Measurements from ENCODE around the gene CFAP46. TPM values are rescaled to one million over a fixed set of nuclear protein-coding genes. Genes with fewer than 3 reads are reported as not detected.

The CFAP46 gene
- total and polyA plus RNA-seq, 7 experiments from 2014 or later: 0.05 TPM; not detected in 6

DNA sequence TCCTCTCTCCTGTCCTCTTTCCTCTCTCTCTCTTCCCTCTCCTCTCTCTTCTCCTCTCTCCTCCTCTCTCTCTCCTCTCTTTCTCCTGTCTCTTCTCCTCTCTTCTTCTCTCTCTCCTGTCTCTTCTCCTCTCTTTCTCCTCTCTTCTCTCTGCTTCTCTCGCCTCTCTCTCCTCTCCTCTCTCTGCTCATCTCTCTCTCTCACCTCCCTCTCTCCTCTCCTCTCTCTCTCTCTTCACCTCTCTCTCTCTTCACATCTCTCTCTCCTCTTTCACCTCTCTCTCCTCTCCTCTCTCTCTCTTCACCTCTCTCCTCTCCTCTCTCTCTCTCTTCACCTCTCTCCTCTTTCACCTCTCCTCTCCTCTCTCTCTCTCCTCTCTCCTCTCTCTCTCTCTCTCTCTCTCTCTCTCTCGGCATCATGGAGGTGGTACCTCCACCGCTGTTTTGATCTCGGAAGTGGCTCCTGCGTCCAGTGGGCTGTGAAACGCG is 30.1 kb downstream of the CFAP46 start:
- POLR2A ChIA-PET: no interaction called here
- Histone ChIP-seq H3K4me3 (ENCODE audit: low read length) (no peak overlapping the region), H3K27me3 (ENCODE audit: control insufficient read depth in 2 of 2, insufficient read depth in 2 of 2, low read length in 2 of 2) (no peaks in the 10 kb centered on the region), H3K36me3 (ENCODE audit: control insufficient read depth in 2 of 3, insufficient read depth in 3 of 3, low read length in 3 of 3) (no peaks in the 10 kb centered on the region), H3K27ac (ENCODE audit: low read depth, low read length) (no peak overlapping the region), H3K4me1 (ENCODE audit: control insufficient read depth in 2 of 2, insufficient read depth in 2 of 2, low read length in 2 of 2) (no peaks in the 10 kb centered on the region), H3K9me3 (ENCODE audit: control insufficient read depth in 2 of 3, low read length in 3 of 3) (no peaks in the 10 kb centered on the region)
- Mint-ChIP-seq H3K4me3 (peak overlapping the region in 1 of 10 donors; percentile 22), H3K27ac (no peak overlapping the region), H3K4me1 (no peaks in the 10 kb centered on the region), H3K36me3 (no peaks in the 10 kb centered on the region), H3K9me3 (no peaks in the 10 kb centered on the region), H3K27me3 (no peaks in the 10 kb centered on the region)
- CTCF ChIA-PET: no interaction called here
- ATAC-seq (no peak), DNase-seq (no peak)
- intact Hi-C loops (cut with micrococcal nuclease): no loop called here

DNA sequence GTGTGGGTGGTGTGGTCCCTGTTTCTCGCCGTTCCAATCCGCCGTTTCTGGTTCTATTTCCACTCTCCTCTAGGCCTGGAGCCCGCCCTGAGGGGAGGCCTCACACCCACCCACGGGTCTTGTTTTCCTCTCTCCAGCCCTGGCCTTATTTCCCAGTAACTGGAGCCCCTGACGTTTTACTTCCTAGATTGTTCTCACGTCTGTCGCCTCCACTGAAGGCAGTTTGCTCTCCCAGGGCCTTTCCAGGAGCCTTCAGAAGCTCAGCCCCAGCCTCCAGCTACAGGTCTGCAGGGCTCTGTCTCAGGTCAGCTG is 30.6 kb downstream of the CFAP46 start:
- H3K4me1 ChIP-seq (ENCODE audit: control insufficient read depth in 2 of 2, insufficient read depth in 2 of 2, low read length in 2 of 2): no peaks in the 10 kb centered on the region
- no peak overlapping the region for H3K27ac ChIP-seq (ENCODE audit: low read depth, low read length)
- Mint-ChIP-seq H3K36me3 (no peaks in the 10 kb centered on the region), H3K27me3 (no peaks in the 10 kb centered on the region), H3K9me3 (no peaks in the 10 kb centered on the region), H3K4me1 (no peaks in the 10 kb centered on the region), H3K27ac (no peak overlapping the region), H3K4me3 (peak overlapping the region in 1 of 10 donors; percentile 22)
- no peaks in the 10 kb centered on the region for H3K27me3 ChIP-seq (ENCODE audit: control insufficient read depth in 2 of 2, insufficient read depth in 2 of 2, low read length in 2 of 2)
- ATAC-seq: no peak
- POLR2A ChIA-PET: no interaction called here
- H3K36me3 ChIP-seq (ENCODE audit: control insufficient read depth in 2 of 3, insufficient read depth in 3 of 3, low read length in 3 of 3): no peaks in the 10 kb centered on the region
- DNase-seq: no peak
- no peaks in the 10 kb centered on the region for H3K9me3 ChIP-seq (ENCODE audit: control insufficient read depth in 2 of 3, low read length in 3 of 3)
- intact Hi-C loops (cut with micrococcal nuclease): no loop called here
- H3K4me3 ChIP-seq (ENCODE audit: low read length): no peak overlapping the region
- CTCF ChIA-PET: no interaction called here

DNA sequence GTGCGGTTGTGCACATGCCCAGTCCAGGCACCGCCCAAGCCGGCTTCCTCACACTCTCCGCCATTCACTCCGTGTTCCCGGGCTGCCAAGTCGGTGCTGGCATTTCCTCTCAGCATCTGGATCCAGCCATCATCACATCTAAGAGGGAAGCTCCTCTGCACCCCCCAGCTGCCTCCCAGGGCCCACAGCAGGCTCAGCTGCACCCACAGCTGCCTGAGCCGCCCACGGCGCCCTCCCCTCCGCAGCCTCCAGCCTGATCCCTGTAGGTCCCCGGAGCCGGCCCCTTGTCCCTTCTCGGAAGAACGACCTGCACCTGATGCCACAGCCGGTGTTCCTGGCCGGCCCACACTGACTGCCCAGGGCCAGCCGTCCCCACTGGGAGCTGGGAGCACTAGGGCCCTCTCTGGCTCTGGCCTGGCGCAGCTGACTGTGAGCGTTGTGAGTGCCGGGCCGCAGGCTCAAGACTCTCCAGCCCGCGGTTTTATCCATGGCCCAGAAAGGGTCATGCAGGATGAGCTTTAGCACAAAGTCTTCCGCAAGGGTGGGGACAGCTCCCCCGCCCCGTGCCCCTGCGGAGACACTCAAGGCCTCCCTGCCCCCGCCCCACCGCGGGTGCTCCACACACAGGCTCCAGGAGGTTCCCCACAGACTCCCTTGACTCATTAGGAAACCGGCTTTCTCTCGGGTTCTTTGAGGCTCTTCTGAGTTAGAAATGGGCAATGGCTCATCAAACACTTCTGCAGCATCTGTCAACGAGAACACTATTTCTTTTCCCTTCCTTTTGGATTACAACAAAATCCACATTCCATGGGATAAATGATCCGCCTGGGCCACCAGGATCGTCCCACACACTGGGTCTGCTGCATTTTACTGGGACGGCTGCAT is 31.2 kb downstream of the CFAP46 start:
- Histone ChIP-seq H3K27ac (ENCODE audit: low read depth, low read length) (no peak overlapping the region), H3K9me3 (ENCODE audit: control insufficient read depth in 2 of 3, low read length in 3 of 3) (no peaks in the 10 kb centered on the region), H3K36me3 (ENCODE audit: control insufficient read depth in 2 of 3, insufficient read depth in 3 of 3, low read length in 3 of 3) (no peaks in the 10 kb centered on the region), H3K27me3 (ENCODE audit: control insufficient read depth in 2 of 2, insufficient read depth in 2 of 2, low read length in 2 of 2) (no peaks in the 10 kb centered on the region), H3K4me3 (ENCODE audit: low read length) (no peak overlapping the region), H3K4me1 (ENCODE audit: control insufficient read depth in 2 of 2, insufficient read depth in 2 of 2, low read length in 2 of 2) (no peaks in the 10 kb centered on the region)
- ChIA-PET POLR2A (no interaction called here), CTCF (no interaction called here)
- no peaks in the 10 kb centered on the region for H3K9me3 Mint-ChIP-seq
- no peak for DNase-seq
- intact Hi-C loops (cut with micrococcal nuclease): no loop called here
- no peaks in the 10 kb centered on the region for H3K27me3 Mint-ChIP-seq
- H3K27ac Mint-ChIP-seq: no peak overlapping the region
- no peaks in the 10 kb centered on the region for H3K4me1 Mint-ChIP-seq
- no peak for ATAC-seq
- no peaks in the 10 kb centered on the region for H3K36me3 Mint-ChIP-seq
- no peak overlapping the region for H3K4me3 Mint-ChIP-seq

DNA sequence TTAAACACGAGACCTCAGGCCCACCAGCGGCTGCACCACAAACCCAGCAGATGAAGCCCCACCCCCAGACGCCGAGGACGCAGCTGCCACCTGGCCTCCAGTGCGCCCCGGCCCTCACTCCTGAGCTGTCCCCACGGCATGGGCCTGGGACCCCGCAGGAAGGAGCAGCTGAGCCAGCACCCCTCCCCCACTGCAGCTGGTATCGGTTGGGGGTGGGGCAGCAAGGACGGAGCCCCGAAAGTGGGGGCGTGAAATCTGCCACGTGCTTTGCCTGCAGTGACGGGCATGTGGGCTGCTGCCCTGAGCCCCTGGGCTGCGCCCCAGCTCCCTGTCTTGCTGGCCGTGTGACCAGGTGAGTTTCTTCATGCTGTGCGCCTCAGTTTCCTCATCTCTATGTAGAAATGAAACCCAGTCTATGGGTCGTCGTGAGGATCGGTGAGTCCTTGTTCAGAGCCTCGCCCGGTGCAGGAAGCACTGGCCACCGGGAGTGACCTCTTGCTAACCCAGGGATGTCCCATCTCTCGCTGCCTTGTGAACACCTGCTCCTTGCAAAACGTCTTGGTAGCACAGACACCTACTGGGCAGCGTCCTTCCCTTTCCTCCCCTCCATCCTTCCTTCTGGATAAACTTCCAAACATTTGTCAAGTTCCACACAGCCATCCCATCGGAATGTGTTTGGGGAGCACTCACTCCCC is 32.0 kb downstream of the CFAP46 start:
- CTCF ChIA-PET: no interaction called here
- Histone ChIP-seq H3K36me3 (ENCODE audit: control insufficient read depth in 2 of 3, insufficient read depth in 3 of 3, low read length in 3 of 3) (no peaks in the 10 kb centered on the region), H3K4me1 (ENCODE audit: control insufficient read depth in 2 of 2, insufficient read depth in 2 of 2, low read length in 2 of 2) (no peaks in the 10 kb centered on the region), H3K27ac (ENCODE audit: low read depth, low read length) (no peak overlapping the region), H3K27me3 (ENCODE audit: control insufficient read depth in 2 of 2, insufficient read depth in 2 of 2, low read length in 2 of 2) (no peaks in the 10 kb centered on the region), H3K9me3 (ENCODE audit: control insufficient read depth in 2 of 3, low read length in 3 of 3) (no peaks in the 10 kb centered on the region), H3K4me3 (ENCODE audit: low read length) (no peak overlapping the region)
- DNase-seq (no peak), ATAC-seq (no peak)
- no peaks in the 10 kb centered on the region for H3K9me3 Mint-ChIP-seq
- POLR2A ChIA-PET: no interaction called here
- no peaks in the 10 kb centered on the region for H3K36me3 Mint-ChIP-seq
- peaks cover 0 to 2% (median under 1%) of the 10 kb centered on the region in 5 donors for H3K27me3 Mint-ChIP-seq
- no peak overlapping the region for H3K27ac Mint-ChIP-seq
- H3K4me1 Mint-ChIP-seq: no peaks in the 10 kb centered on the region
- intact Hi-C loops (cut with micrococcal nuclease): no loop called here
- no peak overlapping the region for H3K4me3 Mint-ChIP-seq

DNA sequence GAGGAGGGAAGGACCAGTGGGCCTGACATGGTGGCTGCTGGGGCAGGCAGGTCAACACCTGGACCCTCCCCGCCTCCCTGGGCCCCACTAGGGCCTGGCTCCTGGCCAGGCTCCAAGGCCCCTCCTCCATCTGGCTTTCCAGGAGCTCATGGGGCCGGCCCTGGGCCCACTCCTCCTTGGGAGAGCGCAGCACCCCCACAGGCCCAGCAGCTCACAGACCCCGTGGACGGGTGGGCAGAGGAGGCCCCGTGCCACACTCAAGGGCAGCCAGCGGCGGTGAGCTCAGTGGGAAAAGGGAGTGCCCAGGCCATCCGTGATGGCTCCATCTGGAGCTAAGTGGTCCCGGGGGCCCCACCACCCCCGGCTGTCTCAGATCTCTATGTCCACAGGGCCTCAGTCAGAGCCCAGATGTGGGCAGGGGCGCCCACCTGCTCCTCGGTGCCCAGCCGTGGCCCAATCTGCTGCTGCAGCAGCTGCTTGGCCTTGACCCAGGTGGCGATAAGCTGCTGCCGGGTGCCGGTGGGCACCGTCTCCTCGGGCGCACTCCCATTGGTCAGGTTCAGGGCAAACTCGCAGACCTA is 32.8 kb downstream of the CFAP46 start:
- H3K4me3 ChIP-seq (ENCODE audit: low read length): no peak overlapping the region
- CTCF ChIA-PET: no interaction called here
- H3K27me3 ChIP-seq (ENCODE audit: control insufficient read depth in 2 of 2, insufficient read depth in 2 of 2, low read length in 2 of 2): no peaks in the 10 kb centered on the region
- Mint-ChIP-seq H3K9me3 (peaks cover 0 to 5% (median 0%) of the 10 kb centered on the region in 11 donors), H3K36me3 (no peaks in the 10 kb centered on the region), H3K4me1 (peaks cover 0 to 6% (median 0%) of the 10 kb centered on the region in 7 donors), H3K27ac (no peak overlapping the region), H3K4me3 (no peak overlapping the region), H3K27me3 (peaks cover 0 to 9% (median 8%) of the 10 kb centered on the region in 5 donors)
- no peaks in the 10 kb centered on the region for H3K4me1 ChIP-seq (ENCODE audit: control insufficient read depth in 2 of 2, insufficient read depth in 2 of 2, low read length in 2 of 2)
- no peak overlapping the region for H3K27ac ChIP-seq (ENCODE audit: low read depth, low read length)
- no peaks in the 10 kb centered on the region for H3K9me3 ChIP-seq (ENCODE audit: control insufficient read depth in 2 of 3, low read length in 3 of 3)
- H3K36me3 ChIP-seq (ENCODE audit: control insufficient read depth in 2 of 3, insufficient read depth in 3 of 3, low read length in 3 of 3): no peaks in the 10 kb centered on the region
- no peak for ATAC-seq
- POLR2A ChIA-PET: no interaction called here
- intact Hi-C loops (cut with micrococcal nuclease): no loop called here
- no peak for DNase-seq

DNA sequence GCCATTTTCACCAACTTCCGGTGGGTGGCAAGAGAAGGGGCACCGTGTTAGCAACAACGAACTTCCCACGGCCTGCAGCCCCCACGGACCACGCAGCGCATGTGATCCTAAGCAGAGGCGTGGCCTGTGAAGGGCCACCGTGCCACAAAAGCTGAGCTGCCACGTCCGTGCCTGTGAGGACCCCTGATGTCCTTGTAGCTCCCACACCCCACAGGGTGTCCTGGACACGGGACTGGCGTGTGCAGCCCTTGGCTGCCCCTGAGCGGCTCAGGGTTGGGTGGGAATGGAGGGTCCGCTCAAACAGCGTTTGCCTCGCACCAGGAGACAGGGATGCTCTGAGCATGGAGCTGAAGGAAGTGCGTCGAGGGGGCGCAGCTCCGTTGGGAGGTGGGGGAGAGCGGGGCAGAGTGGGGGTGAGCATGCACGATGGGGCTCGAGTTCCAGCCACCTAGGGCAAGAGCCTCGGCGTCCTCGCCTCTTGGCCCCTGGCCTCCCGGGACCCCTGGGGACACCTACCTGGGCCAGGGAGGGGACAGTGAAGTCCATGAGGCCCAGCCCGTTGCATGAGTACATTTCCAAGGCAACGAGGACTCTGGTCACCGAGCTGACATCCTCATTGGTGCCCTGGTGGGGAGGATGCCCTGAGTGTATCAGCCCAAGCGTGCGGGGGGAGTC is 33.6 kb downstream of the CFAP46 start:
- H3K4me1 Mint-ChIP-seq: peaks cover 0 to 6% (median 0%) of the 10 kb centered on the region in 7 donors
- POLR2A ChIA-PET: no interaction called here
- intact Hi-C loops (cut with micrococcal nuclease): no loop called here
- no peak overlapping the region for H3K4me3 ChIP-seq (ENCODE audit: low read length)
- no peak for DNase-seq
- no peaks in the 10 kb centered on the region for H3K36me3 ChIP-seq (ENCODE audit: control insufficient read depth in 2 of 3, insufficient read depth in 3 of 3, low read length in 3 of 3)
- ATAC-seq: no peak
- H3K27me3 ChIP-seq (ENCODE audit: control insufficient read depth in 2 of 2, insufficient read depth in 2 of 2, low read length in 2 of 2): no peaks in the 10 kb centered on the region
- no peaks in the 10 kb centered on the region for H3K4me1 ChIP-seq (ENCODE audit: control insufficient read depth in 2 of 2, insufficient read depth in 2 of 2, low read length in 2 of 2)
- no peak overlapping the region for H3K27ac ChIP-seq (ENCODE audit: low read depth, low read length)
- no peak overlapping the region for H3K4me3 Mint-ChIP-seq
- CTCF ChIA-PET: no interaction called here
- no peaks in the 10 kb centered on the region for H3K9me3 ChIP-seq (ENCODE audit: control insufficient read depth in 2 of 3, low read length in 3 of 3)
- peaks cover 0 to 5% (median 0%) of the 10 kb centered on the region in 11 donors for H3K9me3 Mint-ChIP-seq
- H3K27me3 Mint-ChIP-seq: peaks cover 0 to 11% (median 8%) of the 10 kb centered on the region in 5 donors
- no peaks in the 10 kb centered on the region for H3K36me3 Mint-ChIP-seq
- peak overlapping the region in 1 of 9 donors; percentile 33 for H3K27ac Mint-ChIP-seq
